GM23338 (cell line): ENCODE results near the gene MTMR6. TPM values are rescaled to one million over a fixed set of nuclear protein-coding genes. Genes with fewer than 3 reads are reported as not detected.

Experiments
- ATAC-seq: fragments of 200-7000 bp; cut with Tn5 transposase; 3 replicates; pipeline ENCODE4 v1.9.1; 2020
- DNase-seq: peaks from one replicate; pipeline ENCODE4 v3.0.0-alpha.2; 2015; ENCODE audit warnings: low spot score
- H2AFZ ChIP-seq: fragments of 200-600 bp; sonication (generic); 2 replicates; pipeline ENCODE4 v1.8.0; 2016; ENCODE audit warnings: antibody characterized with exemption, mild to moderate bottlenecking, moderate library complexity
- H3F3A ChIP-seq: fragments of 200-600 bp; sonication (generic); replicated peaks from 2 replicates; pipeline ENCODE4 v1.8.0; 2017; ENCODE audit warnings: antibody characterized with exemption, mixed run types, low read depth
- H3K27ac ChIP-seq: fragments of 200-600 bp; sonication (generic); 2 replicates; pipeline ENCODE4 v1.6.1; 2016; ENCODE audit warnings: low read depth
- H3K27me3 ChIP-seq: fragments of 200-600 bp; sonication (generic); 2 replicates; pipeline ENCODE4 v1.8.0; 2016; ENCODE audit warnings: mild to moderate bottlenecking, mixed run types, moderate library complexity; ENCODE audit not compliant: insufficient read depth
- H3K36me3 ChIP-seq: fragments of 200-600 bp; sonication (generic); 2 replicates; pipeline ENCODE4 v1.8.0; 2016; ENCODE audit warnings: mild to moderate bottlenecking; ENCODE audit not compliant: insufficient read depth
- H3K4me1 ChIP-seq: fragments of 200-600 bp; sonication (generic); 2 replicates; pipeline ENCODE4 v1.8.0; 2016; ENCODE audit warnings: mild to moderate bottlenecking, moderate library complexity; ENCODE audit not compliant: insufficient read depth
- H3K4me2 ChIP-seq: fragments of 200-600 bp; sonication (generic); 2 replicates; pipeline ENCODE4 v1.7.1; 2017; ENCODE audit warnings: mixed run types
- H3K4me3 ChIP-seq: fragments of 200-600 bp; sonication (generic); 2 replicates; pipeline ENCODE4 v1.6.1; 2016; ENCODE audit warnings: mixed run types
- H3K79me2 ChIP-seq: fragments of 200-600 bp; sonication (generic); replicated peaks from 2 replicates; pipeline ENCODE4 v1.8.0; 2017; ENCODE audit warnings: mild to moderate bottlenecking; ENCODE audit not compliant: insufficient read depth
- H3K9me2 ChIP-seq: fragments of 200-600 bp; sonication (generic); 2 replicates; pipeline ENCODE4 v1.8.0; 2017; ENCODE audit not compliant: insufficient read depth
- H4K20me1 ChIP-seq: fragments of 200-600 bp; sonication (generic); replicated peaks from 2 replicates; pipeline ENCODE4 v1.8.0; 2017; ENCODE audit warnings: mild to moderate bottlenecking; ENCODE audit not compliant: insufficient read depth
- H3K27ac Mint-ChIP-seq: 2 replicates; pipeline ENCODE4 v1.8.0; 2020; ENCODE audit warnings: inconsistent platforms, mild to moderate bottlenecking, moderate library complexity, mixed read lengths
- H3K27me3 Mint-ChIP-seq: 3 replicates; pipeline ENCODE4 v1.8.0; 2022; ENCODE audit warnings: low read depth, mild to moderate bottlenecking, moderate library complexity, mixed read lengths, inconsistent platforms; ENCODE audit not compliant: insufficient read depth, poor library complexity
- H3K36me3 Mint-ChIP-seq: 3 replicates; pipeline ENCODE4 v1.8.0; 2021; ENCODE audit warnings: low read depth, mild to moderate bottlenecking, inconsistent platforms, moderate library complexity, mixed read lengths
- H3K4me1 Mint-ChIP-seq: 3 replicates; pipeline ENCODE4 v1.8.0; 2020; ENCODE audit warnings: mild to moderate bottlenecking, inconsistent platforms, mixed read lengths
- H3K4me3 Mint-ChIP-seq: 3 replicates; pipeline ENCODE4 v1.8.0; 2021; ENCODE audit warnings: moderate library complexity, mild to moderate bottlenecking, inconsistent platforms, mixed read lengths
- H3K9me3 Mint-ChIP-seq: 3 replicates; pipeline ENCODE4 v1.8.0; 2020; ENCODE audit warnings: moderate library complexity, mild to moderate bottlenecking, inconsistent platforms, mixed read lengths
- CREB1 ChIP-seq: fragments of 250-450 bp; sonication (Bioruptor Pico); IDR thresholded peaks from 2 replicates; pipeline ENCODE4 v1.5.0; 2020; ENCODE audit warnings: low read depth, mild to moderate bottlenecking, moderate library complexity
- ETS1 ChIP-seq: IDR thresholded peaks from 2 replicates; pipeline ENCODE4 v1.6.1; 2016; ENCODE audit warnings: antibody characterized with exemption
- EZH2 ChIP-seq: fragments of 200-600 bp; sonication (generic); IDR thresholded peaks from one replicate; pipeline ENCODE4 v1.8.0; 2017; ENCODE audit warnings: antibody characterized with exemption, mild to moderate bottlenecking, low read depth; ENCODE audit not compliant: unreplicated experiment
- EZH2phosphoT487 ChIP-seq: fragments of 200-600 bp; sonication (generic); IDR thresholded peaks from one replicate; pipeline ENCODE4 v1.8.1; 2018; ENCODE audit warnings: antibody characterized with exemption; ENCODE audit not compliant: unreplicated experiment
- JUNB ChIP-seq: IDR thresholded peaks from one replicate; pipeline ENCODE4 v1.6.1; 2016; ENCODE audit warnings: antibody characterized with exemption; ENCODE audit not compliant: unreplicated experiment
- NANOG ChIP-seq: IDR thresholded peaks from 2 replicates; pipeline ENCODE4 v1.6.1; 2016; ENCODE audit warnings: antibody characterized with exemption, borderline replicate concordance
- POLR2AphosphoS5 ChIP-seq: IDR thresholded peaks from 2 replicates; pipeline ENCODE4 v1.6.1; 2016; ENCODE audit warnings: antibody characterized with exemption, low read depth
- STAT1 ChIP-seq: IDR thresholded peaks from one replicate; pipeline ENCODE4 v1.6.1; 2016; ENCODE audit warnings: antibody characterized with exemption; ENCODE audit not compliant: unreplicated experiment
- ZNF331 ChIP-seq: fragments of 250-450 bp; sonication (Bioruptor Pico); IDR thresholded peaks from 2 replicates; pipeline ENCODE4 v1.5.0; 2020; ENCODE audit warnings: low read depth, mild to moderate bottlenecking, moderate library complexity
- ZNF462 ChIP-seq: fragments of 250-450 bp; sonication (Bioruptor Pico); IDR thresholded peaks from 2 replicates; pipeline ENCODE4 v1.5.0; 2020; ENCODE audit warnings: mild to moderate bottlenecking, moderate library complexity
- polyA plus RNA-seq: library from polyadenylated mRNA; unstranded; fragments of >200 nt; fragmentation: Nextera tagmentation; extraction: Ambion mirVana; gene quantifications from 2 replicates; pipeline ENCODE4 v1.2.1, GENCODE V29; 2016
- total RNA-seq: library from RNA; depleted of rRNA; stranded (reverse); fragments of >200 nt; shearing (Covaris generic); gene quantifications from 2 replicates; pipeline ENCODE4 v1.2.3, GENCODE V29; 2014
- TF ChIP-seq, protein P1 (sequence below): IDR thresholded peaks from one replicate; pipeline ENCODE4 v1.6.1; 2018; ENCODE audit warnings: antibody characterized with exemption; ENCODE audit not compliant: unreplicated experiment
- TF ChIP-seq, protein P2 (sequence below), 2 experiments: fragments of 200-600 bp in 1 of 2; sonication (generic) in 1 of 2; conservative IDR thresholded peaks; 2 replicates each; pipeline versions ENCODE4 v1.5.1 to v1.6.1; 2016 to 2017; ENCODE audit warnings: antibody characterized with exemption in 2 of 2, low read depth in 2 of 2, mild to moderate bottlenecking in 2 of 2, moderate library complexity in 1 of 2

MTMR6 gene
- total and polyA plus RNA-seq, 2 experiments from 2014 or later: 4.6 to 9.5 TPM

DNA sequence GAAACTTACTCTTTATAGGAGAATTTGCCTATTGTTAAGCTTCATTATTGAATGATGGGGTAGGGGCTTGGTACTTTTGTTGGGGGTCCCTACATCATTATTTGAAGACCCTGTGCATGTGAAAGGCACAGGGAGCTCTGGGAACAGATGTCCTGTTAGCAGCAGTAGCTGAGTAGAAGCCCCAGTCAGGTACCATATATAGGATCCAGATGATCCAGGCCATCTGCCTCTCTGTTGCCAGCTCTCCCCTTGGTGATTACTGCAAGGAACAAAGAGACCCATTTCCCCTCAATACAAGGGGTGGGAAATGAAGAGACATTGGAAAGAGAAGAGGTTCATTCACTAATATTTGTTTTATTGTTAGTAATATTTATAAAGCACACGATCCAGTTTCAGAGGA is 4.4 kb upstream of the MTMR6 start (continued):
- no peak for TF ChIP-seq ETS1

- H3K9me2 ChIP-seq: no peaks in the 10 kb centered on the region
- no peaks in the 10 kb centered on the region for H3K36me3 Mint-ChIP-seq
- H3K79me2 ChIP-seq: peaks cover 9% of the 10 kb centered on the region; the same call in 1 of the 2 replicates
- no peak overlapping the region for H3K4me3 Mint-ChIP-seq
- H3K27me3 Mint-ChIP-seq: peaks cover 2% of the 10 kb centered on the region
- H3K4me1 Mint-ChIP-seq: peaks cover 13% of the 10 kb centered on the region
- H3K27ac ChIP-seq: no peak overlapping the region
- H3K4me3 ChIP-seq: no peak overlapping the region
- no peak overlapping the region for H3K27ac Mint-ChIP-seq
- H3F3A ChIP-seq: no peaks in the 10 kb centered on the region
- no peak overlapping the region; the same call in 1 of the 2 replicates for H2AFZ ChIP-seq
- no peak for ATAC-seq
- no peak for DNase-seq
- H3K36me3 ChIP-seq: no peaks in the 10 kb centered on the region
- no peaks in the 10 kb centered on the region for H3K9me3 Mint-ChIP-seq
- no peaks in the 10 kb centered on the region for H3K27me3 ChIP-seq
- H3K4me1 ChIP-seq: peaks cover 6% of the 10 kb centered on the region; the same call in 1 of the 2 replicates
- H4K20me1 ChIP-seq: no peaks in the 10 kb centered on the region
- H3K4me2 ChIP-seq: no peak overlapping the region
- TF ChIP-seq, protein P1, sequence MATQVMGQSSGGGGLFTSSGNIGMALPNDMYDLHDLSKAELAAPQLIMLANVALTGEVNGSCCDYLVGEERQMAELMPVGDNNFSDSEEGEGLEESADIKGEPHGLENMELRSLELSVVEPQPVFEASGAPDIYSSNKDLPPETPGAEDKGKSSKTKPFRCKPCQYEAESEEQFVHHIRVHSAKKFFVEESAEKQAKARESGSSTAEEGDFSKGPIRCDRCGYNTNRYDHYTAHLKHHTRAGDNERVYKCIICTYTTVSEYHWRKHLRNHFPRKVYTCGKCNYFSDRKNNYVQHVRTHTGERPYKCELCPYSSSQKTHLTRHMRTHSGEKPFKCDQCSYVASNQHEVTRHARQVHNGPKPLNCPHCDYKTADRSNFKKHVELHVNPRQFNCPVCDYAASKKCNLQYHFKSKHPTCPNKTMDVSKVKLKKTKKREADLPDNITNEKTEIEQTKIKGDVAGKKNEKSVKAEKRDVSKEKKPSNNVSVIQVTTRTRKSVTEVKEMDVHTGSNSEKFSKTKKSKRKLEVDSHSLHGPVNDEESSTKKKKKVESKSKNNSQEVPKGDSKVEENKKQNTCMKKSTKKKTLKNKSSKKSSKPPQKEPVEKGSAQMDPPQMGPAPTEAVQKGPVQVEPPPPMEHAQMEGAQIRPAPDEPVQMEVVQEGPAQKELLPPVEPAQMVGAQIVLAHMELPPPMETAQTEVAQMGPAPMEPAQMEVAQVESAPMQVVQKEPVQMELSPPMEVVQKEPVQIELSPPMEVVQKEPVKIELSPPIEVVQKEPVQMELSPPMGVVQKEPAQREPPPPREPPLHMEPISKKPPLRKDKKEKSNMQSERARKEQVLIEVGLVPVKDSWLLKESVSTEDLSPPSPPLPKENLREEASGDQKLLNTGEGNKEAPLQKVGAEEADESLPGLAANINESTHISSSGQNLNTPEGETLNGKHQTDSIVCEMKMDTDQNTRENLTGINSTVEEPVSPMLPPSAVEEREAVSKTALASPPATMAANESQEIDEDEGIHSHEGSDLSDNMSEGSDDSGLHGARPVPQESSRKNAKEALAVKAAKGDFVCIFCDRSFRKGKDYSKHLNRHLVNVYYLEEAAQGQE: no peak
- TF ChIP-seq STAT1: no peak
- TF ChIP-seq, protein P2, sequence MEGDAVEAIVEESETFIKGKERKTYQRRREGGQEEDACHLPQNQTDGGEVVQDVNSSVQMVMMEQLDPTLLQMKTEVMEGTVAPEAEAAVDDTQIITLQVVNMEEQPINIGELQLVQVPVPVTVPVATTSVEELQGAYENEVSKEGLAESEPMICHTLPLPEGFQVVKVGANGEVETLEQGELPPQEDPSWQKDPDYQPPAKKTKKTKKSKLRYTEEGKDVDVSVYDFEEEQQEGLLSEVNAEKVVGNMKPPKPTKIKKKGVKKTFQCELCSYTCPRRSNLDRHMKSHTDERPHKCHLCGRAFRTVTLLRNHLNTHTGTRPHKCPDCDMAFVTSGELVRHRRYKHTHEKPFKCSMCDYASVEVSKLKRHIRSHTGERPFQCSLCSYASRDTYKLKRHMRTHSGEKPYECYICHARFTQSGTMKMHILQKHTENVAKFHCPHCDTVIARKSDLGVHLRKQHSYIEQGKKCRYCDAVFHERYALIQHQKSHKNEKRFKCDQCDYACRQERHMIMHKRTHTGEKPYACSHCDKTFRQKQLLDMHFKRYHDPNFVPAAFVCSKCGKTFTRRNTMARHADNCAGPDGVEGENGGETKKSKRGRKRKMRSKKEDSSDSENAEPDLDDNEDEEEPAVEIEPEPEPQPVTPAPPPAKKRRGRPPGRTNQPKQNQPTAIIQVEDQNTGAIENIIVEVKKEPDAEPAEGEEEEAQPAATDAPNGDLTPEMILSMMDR (conservative IDR thresholded peaks at IDR 0.05; ENCODE audit: low read depth in 2 of 2): no peak
- no peak for TF ChIP-seq JUNB
- TF ChIP-seq NANOG: no peak
- TF ChIP-seq ZNF462 (CRISPR knock-in tag): no peak
- no peak for TF ChIP-seq ETS1
- no peak for TF ChIP-seq EZH2phosphoT487
- TF ChIP-seq ZNF331 (CRISPR knock-in tag): no peak
- no peak for TF ChIP-seq POLR2AphosphoS5
- TF ChIP-seq EZH2: no peak
- no peak for TF ChIP-seq CREB1 (CRISPR knock-in tag)
Measured at GRCh38 chr13:25288966-25289365, 1.7 kb upstream of the MTMR6 start.
